Panc1 (cell line): Measurements from ENCODE around the gene DUSP16.

Experiments
- POLR2AphosphoS5 ChIP-seq: IDR thresholded peaks from 2 replicates; pipeline ENCODE4 v1.6.1; 2012; ENCODE audit warnings: mild to moderate bottlenecking, low read depth, low read length, moderate library complexity
- SIN3A ChIP-seq: IDR thresholded peaks from 2 replicates; pipeline ENCODE4 v1.6.1; 2012; ENCODE audit warnings: low read depth, mild to moderate bottlenecking, low read length, moderate library complexity, borderline replicate concordance; ENCODE audit not compliant: insufficient read depth
- TCF7L2 ChIP-seq: IDR thresholded peaks from 2 replicates; pipeline ENCODE4 v1.6.1; 2011; ENCODE audit warnings: mild to moderate bottlenecking, low read depth, low read length, inconsistent platforms
- TF ChIP-seq, protein P1 (sequence below): fragments of 450-650 bp; IDR thresholded peaks from 2 replicates; pipeline ENCODE4 v1.5.1; 2017; ENCODE audit warnings: mild to moderate bottlenecking
- TF ChIP-seq, protein P2 (sequence below), 2 experiments: IDR thresholded peaks; 2 replicates each; pipeline ENCODE4 v1.6.1; 2011 to 2012; ENCODE audit warnings: low read depth in 2 of 2, control low read depth in 1 of 2, low read length in 1 of 2, mild to moderate bottlenecking in 1 of 2, moderate library complexity in 1 of 2; ENCODE audit not compliant: insufficient read depth in 1 of 2

DNA sequence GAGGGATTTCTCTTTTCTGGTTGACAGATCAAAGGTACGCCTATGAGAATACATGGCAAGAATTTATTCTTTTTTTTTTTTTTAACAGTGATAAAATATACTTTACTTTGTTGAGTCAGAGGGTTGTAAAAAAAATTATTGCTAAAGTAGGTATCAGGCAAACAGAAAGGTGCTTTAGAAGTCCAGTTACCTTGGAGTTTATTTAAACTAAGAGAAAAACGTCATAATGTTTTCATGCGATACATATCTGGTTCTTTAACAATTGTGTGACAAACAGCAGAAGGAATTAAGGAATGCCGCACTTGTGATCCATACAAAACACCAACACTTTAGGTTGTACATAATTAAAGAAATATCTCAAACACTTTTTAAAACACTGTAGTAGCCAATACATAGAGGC is 111.6 kb downstream of the DUSP16 start:
- no peak for TF ChIP-seq POLR2AphosphoS5
- TF ChIP-seq, protein P1, sequence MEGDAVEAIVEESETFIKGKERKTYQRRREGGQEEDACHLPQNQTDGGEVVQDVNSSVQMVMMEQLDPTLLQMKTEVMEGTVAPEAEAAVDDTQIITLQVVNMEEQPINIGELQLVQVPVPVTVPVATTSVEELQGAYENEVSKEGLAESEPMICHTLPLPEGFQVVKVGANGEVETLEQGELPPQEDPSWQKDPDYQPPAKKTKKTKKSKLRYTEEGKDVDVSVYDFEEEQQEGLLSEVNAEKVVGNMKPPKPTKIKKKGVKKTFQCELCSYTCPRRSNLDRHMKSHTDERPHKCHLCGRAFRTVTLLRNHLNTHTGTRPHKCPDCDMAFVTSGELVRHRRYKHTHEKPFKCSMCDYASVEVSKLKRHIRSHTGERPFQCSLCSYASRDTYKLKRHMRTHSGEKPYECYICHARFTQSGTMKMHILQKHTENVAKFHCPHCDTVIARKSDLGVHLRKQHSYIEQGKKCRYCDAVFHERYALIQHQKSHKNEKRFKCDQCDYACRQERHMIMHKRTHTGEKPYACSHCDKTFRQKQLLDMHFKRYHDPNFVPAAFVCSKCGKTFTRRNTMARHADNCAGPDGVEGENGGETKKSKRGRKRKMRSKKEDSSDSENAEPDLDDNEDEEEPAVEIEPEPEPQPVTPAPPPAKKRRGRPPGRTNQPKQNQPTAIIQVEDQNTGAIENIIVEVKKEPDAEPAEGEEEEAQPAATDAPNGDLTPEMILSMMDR = no peak
- no peak for TF ChIP-seq TCF7L2
- TF ChIP-seq, protein P2, sequence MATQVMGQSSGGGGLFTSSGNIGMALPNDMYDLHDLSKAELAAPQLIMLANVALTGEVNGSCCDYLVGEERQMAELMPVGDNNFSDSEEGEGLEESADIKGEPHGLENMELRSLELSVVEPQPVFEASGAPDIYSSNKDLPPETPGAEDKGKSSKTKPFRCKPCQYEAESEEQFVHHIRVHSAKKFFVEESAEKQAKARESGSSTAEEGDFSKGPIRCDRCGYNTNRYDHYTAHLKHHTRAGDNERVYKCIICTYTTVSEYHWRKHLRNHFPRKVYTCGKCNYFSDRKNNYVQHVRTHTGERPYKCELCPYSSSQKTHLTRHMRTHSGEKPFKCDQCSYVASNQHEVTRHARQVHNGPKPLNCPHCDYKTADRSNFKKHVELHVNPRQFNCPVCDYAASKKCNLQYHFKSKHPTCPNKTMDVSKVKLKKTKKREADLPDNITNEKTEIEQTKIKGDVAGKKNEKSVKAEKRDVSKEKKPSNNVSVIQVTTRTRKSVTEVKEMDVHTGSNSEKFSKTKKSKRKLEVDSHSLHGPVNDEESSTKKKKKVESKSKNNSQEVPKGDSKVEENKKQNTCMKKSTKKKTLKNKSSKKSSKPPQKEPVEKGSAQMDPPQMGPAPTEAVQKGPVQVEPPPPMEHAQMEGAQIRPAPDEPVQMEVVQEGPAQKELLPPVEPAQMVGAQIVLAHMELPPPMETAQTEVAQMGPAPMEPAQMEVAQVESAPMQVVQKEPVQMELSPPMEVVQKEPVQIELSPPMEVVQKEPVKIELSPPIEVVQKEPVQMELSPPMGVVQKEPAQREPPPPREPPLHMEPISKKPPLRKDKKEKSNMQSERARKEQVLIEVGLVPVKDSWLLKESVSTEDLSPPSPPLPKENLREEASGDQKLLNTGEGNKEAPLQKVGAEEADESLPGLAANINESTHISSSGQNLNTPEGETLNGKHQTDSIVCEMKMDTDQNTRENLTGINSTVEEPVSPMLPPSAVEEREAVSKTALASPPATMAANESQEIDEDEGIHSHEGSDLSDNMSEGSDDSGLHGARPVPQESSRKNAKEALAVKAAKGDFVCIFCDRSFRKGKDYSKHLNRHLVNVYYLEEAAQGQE (IDR thresholded peaks at IDR 0.05; ENCODE audit: insufficient read depth in 1 of 2, low read depth in 2 of 2, low read length in 1 of 2) = no peak
- no peak for TF ChIP-seq SIN3A
